H9 (cell line): ENCODE measurements around the gene GAK. TPM values are rescaled to one million over a fixed set of nuclear protein-coding genes. Genes with fewer than 3 reads are reported as not detected.
"Not testable (repeated sequence)": the region's sequence is repeated elsewhere in the genome, so short reads cannot be mapped to it uniquely, and the experiment has no call there.

ENCODE experiments used
- DNase-seq: peaks from one replicate; pipeline ENCODE4 v3.0.0-alpha.2; 2017
- H2AFZ ChIP-seq: one replicate; pipeline ENCODE4 v1.6.1; 2013; ENCODE audit warnings: mild to moderate bottlenecking, low read length, control low read depth, moderate library complexity
- H2AK5ac ChIP-seq: 2 replicates; pipeline ENCODE4 v1.6.1; 2013; ENCODE audit warnings: low read length, control low read depth, mixed read lengths; ENCODE audit not compliant: insufficient read length
- H2BK120ac ChIP-seq: one replicate; pipeline ENCODE4 v1.6.1; 2013; ENCODE audit warnings: low read depth, mild to moderate bottlenecking, low read length, control low read depth, inconsistent platforms; ENCODE audit not compliant: poor library complexity, severe bottlenecking
- H2BK12ac ChIP-seq: 2 replicates; pipeline ENCODE4 v1.6.1; 2013; ENCODE audit warnings: low read length, control low read depth, mixed read lengths, low read depth; ENCODE audit not compliant: insufficient read length
- H2BK15ac ChIP-seq: 2 replicates; pipeline ENCODE4 v1.6.1; 2013; ENCODE audit warnings: low read depth, low read length, control low read depth
- H2BK20ac ChIP-seq: one replicate; pipeline ENCODE4 v1.6.1; 2013; ENCODE audit warnings: low read depth, mild to moderate bottlenecking, low read length, control low read depth, inconsistent platforms; ENCODE audit not compliant: poor library complexity, severe bottlenecking
- H2BK5ac ChIP-seq: 2 replicates; pipeline ENCODE4 v1.6.1; 2013; ENCODE audit warnings: low read length, control low read depth, mixed read lengths; ENCODE audit not compliant: insufficient read length
- H3K14ac ChIP-seq: 2 replicates; pipeline ENCODE4 v1.6.1; 2013; ENCODE audit warnings: low read length, control low read depth; ENCODE audit not compliant: insufficient read depth
- H3K18ac ChIP-seq: 2 replicates; pipeline ENCODE4 v1.6.1; 2013; ENCODE audit warnings: low read depth, mild to moderate bottlenecking, mixed read lengths, low read length, control low read depth; ENCODE audit not compliant: insufficient read length
- H3K23ac ChIP-seq: 2 replicates; pipeline ENCODE4 v1.6.1; 2013; ENCODE audit warnings: low read length, control low read depth, mixed read lengths, low read depth; ENCODE audit not compliant: insufficient read length
- H3K23me2 ChIP-seq: 2 replicates; pipeline ENCODE4 v1.6.1; 2013; ENCODE audit warnings: low read depth, mild to moderate bottlenecking, mixed read lengths, low read length, control low read depth; ENCODE audit not compliant: insufficient read length, poor library complexity, severe bottlenecking
- H3K27ac ChIP-seq: 2 replicates; pipeline ENCODE4 v1.5.1; 2013; ENCODE audit warnings: low read length, control low read depth, mixed read lengths, low read depth; ENCODE audit not compliant: insufficient read length
- H3K27me3 ChIP-seq: 2 replicates; pipeline ENCODE4 v1.6.1; 2013; ENCODE audit warnings: low read length, control low read depth, inconsistent platforms; ENCODE audit not compliant: insufficient read depth
- H3K4ac ChIP-seq: 2 replicates; pipeline ENCODE4 v1.6.1; 2013; ENCODE audit warnings: low read depth, mild to moderate bottlenecking, control low read depth, inconsistent platforms, low read length, moderate library complexity
- H3K4me1 ChIP-seq: 2 replicates; pipeline ENCODE4 v1.6.1; 2013; ENCODE audit warnings: low read length, control low read depth, inconsistent platforms; ENCODE audit not compliant: insufficient read depth
- H3K4me2 ChIP-seq: 2 replicates; pipeline ENCODE4 v1.6.1; 2013; ENCODE audit warnings: low read length, control low read depth, mixed read lengths; ENCODE audit not compliant: insufficient read length, insufficient read depth
- H3K56ac ChIP-seq: 2 replicates; pipeline ENCODE4 v1.6.1; 2013; ENCODE audit warnings: low read depth, mild to moderate bottlenecking, mixed read lengths, low read length, control low read depth; ENCODE audit not compliant: insufficient read length
- H3K79me1 ChIP-seq: 2 replicates; pipeline ENCODE4 v1.6.1; 2013; ENCODE audit warnings: low read depth, mild to moderate bottlenecking, moderate library complexity, low read length, control low read depth, inconsistent platforms; ENCODE audit not compliant: insufficient read depth, poor library complexity, severe bottlenecking
- H3K79me2 ChIP-seq: 2 replicates; pipeline ENCODE4 v1.6.1; 2013; ENCODE audit warnings: low read length, control low read depth, inconsistent platforms; ENCODE audit not compliant: insufficient read depth
- H3K9ac ChIP-seq: 2 replicates; pipeline ENCODE4 v1.6.1; 2013; ENCODE audit warnings: low read length, control low read depth, mixed read lengths; ENCODE audit not compliant: insufficient read length; ENCODE audit errors: extremely low read depth
- H3K9me3 ChIP-seq: one replicate; pipeline ENCODE4 v1.6.1; 2013; ENCODE audit warnings: low read depth, low read length, inconsistent platforms; ENCODE audit not compliant: control insufficient read depth
- H3T11ph ChIP-seq: one replicate; pipeline ENCODE4 v1.6.1; 2013; ENCODE audit warnings: mild to moderate bottlenecking, low read length, control low read depth, inconsistent platforms
- H4K20me1 ChIP-seq: one replicate; pipeline ENCODE4 v1.6.1; 2013; ENCODE audit not compliant: control insufficient read depth, insufficient read length, insufficient read depth
- H4K5ac ChIP-seq: 2 replicates; pipeline ENCODE4 v1.6.1; 2013; ENCODE audit warnings: low read depth, mild to moderate bottlenecking, mixed read lengths, low read length, control low read depth; ENCODE audit not compliant: insufficient read length
- H4K8ac ChIP-seq: replicated peaks from 2 replicates; pipeline ENCODE4 v1.6.1; 2013; ENCODE audit warnings: low read length, control low read depth, mixed read lengths, low read depth; ENCODE audit not compliant: insufficient read length
- H4K91ac ChIP-seq: 2 replicates; pipeline ENCODE4 v1.6.1; 2013; ENCODE audit warnings: low read depth, mild to moderate bottlenecking, moderate library complexity, mixed read lengths, low read length, control low read depth; ENCODE audit not compliant: insufficient read length
- H3K27ac Mint-ChIP-seq, 3 experiments: 2 replicates in 2 of 3; 3 replicates in 1 of 3; pipeline ENCODE4 v1.8.0; 2020 to 2021; ENCODE audit warnings: mixed read lengths in 3 of 3, mild to moderate bottlenecking in 1 of 3, moderate library complexity in 1 of 3
- H3K27me3 Mint-ChIP-seq: 2 replicates; pipeline ENCODE4 v1.8.0; 2021; ENCODE audit warnings: low read depth, mild to moderate bottlenecking, moderate library complexity, mixed read lengths
- H3K36me3 Mint-ChIP-seq, 3 experiments: 2 replicates in 2 of 3; 3 replicates in 1 of 3; pipeline ENCODE4 v1.8.0; 2020 to 2021; ENCODE audit warnings: low read depth in 3 of 3, mixed read lengths in 3 of 3; ENCODE audit not compliant: insufficient read depth in 1 of 3
- H3K4me1 Mint-ChIP-seq, 2 experiments: 2 replicates each; pipeline ENCODE4 v1.8.0; 2020; ENCODE audit warnings: mixed read lengths in 2 of 2
- H3K4me3 Mint-ChIP-seq, 2 experiments: 2 replicates in 1 of 2; 3 replicates in 1 of 2; pipeline ENCODE4 v1.8.0; 2020 to 2021; ENCODE audit warnings: mild to moderate bottlenecking in 2 of 2, mixed read lengths in 2 of 2, moderate library complexity in 1 of 2
- H3K9me3 Mint-ChIP-seq, 2 experiments: 2 replicates in 1 of 2; 3 replicates in 1 of 2; pipeline ENCODE4 v1.8.0; 2020; ENCODE audit warnings: mild to moderate bottlenecking in 2 of 2, mixed read lengths in 2 of 2, moderate library complexity in 1 of 2
- WGBS: extraction: QIAGEN DNeasy Blood & Tissue Kit; methylation state at CpG from one replicate; pipeline ENCODE4 v1.1.7; 2013; ENCODE audit warnings: missing lambda C conversion rate, low lambda C conversion rate, mixed read lengths; ENCODE audit not compliant: insufficient read length; ENCODE audit errors: extremely low coverage; 5-methylcytosine and 5-hydroxymethylcytosine counted together
- total RNA-seq: library from RNA; stranded (reverse); gene quantifications from 2 replicates; pipeline ENCODE4 v1.2.1, GENCODE V29; 2021
- TF ChIP-seq, protein P1 (sequence below): fragments of 200-600 bp; sonication (generic); conservative IDR thresholded peaks from 3 replicates; pipeline ENCODE4 v1.8.0; 2021; ENCODE audit warnings: antibody characterized with exemption, mild to moderate bottlenecking

Gene GAK
- total RNA-seq, 1 experiment from 2014 or later, result 80.7 TPM

DNA sequence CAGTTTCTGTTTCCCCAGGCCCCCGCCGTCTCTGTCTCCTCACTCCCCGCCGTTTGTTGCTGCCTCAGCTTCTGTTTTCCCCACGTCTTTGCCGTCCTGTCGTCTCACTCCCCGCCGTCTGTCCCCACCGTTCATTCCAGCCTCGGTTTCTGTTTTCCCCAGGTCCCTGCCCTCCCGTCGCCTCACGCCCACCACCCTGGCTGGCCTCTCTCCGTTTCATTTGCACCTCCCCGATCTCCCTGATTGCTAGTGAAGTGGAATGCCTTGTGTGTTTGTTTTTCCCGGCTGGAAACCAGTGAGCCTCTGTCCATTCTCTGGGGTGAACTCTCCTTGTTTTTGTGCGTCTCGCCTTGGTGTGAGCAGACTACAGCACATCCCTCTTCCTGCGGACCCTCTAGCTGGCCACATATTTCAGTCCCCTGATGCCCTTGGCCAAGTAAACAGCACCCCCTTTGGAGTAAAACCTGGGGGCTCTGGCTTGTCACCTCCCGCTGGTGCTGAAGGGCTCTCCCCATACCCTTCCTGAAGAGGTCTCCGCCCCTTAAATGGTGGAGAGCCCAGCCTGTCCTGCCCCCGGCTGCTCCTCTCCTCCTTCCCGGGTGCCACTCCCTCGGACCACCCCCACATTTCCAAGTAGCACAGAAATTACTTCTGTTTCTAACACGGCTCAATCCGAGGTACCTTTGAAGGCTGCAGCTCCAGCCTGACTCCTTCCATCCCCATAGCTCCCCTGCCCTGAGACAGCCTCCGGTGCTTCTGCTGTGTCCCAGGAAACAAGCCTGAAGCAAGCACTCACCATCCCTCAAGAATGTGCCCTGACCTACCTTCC is 13.4 kb upstream of the GAK start:
- H3K27ac Mint-ChIP-seq, result peak overlapping the region in 1 of 3 experiments; percentile 57; a peak in 3 of 7 replicates
- no peak overlapping the region for H2BK15ac ChIP-seq
- H3K56ac ChIP-seq, result no peak overlapping the region
- H3K9me3 ChIP-seq, result no peaks in the 10 kb centered on the region
- no peak overlapping the region for H4K5ac ChIP-seq
- H3K18ac ChIP-seq, result peak overlapping the region; percentile 37
- no CpG with 5 or more reads among the region's 28 CpGs for WGBS
- no peaks in the 10 kb centered on the region for H3K27me3 ChIP-seq
- peak overlapping the region; percentile 8 for H3K9ac ChIP-seq
- H4K91ac ChIP-seq, result no peak overlapping the region
- H3K27ac ChIP-seq, result no peak overlapping the region
- H2BK120ac ChIP-seq, result no peak overlapping the region
- H3K4me1 Mint-ChIP-seq, result peaks cover 11 to 14% of the 10 kb centered on the region in 2 experiments
- no peak overlapping the region for H3K23ac ChIP-seq
- H3K27me3 Mint-ChIP-seq, result peaks cover 14% of the 10 kb centered on the region
- TF ChIP-seq, protein P1, sequence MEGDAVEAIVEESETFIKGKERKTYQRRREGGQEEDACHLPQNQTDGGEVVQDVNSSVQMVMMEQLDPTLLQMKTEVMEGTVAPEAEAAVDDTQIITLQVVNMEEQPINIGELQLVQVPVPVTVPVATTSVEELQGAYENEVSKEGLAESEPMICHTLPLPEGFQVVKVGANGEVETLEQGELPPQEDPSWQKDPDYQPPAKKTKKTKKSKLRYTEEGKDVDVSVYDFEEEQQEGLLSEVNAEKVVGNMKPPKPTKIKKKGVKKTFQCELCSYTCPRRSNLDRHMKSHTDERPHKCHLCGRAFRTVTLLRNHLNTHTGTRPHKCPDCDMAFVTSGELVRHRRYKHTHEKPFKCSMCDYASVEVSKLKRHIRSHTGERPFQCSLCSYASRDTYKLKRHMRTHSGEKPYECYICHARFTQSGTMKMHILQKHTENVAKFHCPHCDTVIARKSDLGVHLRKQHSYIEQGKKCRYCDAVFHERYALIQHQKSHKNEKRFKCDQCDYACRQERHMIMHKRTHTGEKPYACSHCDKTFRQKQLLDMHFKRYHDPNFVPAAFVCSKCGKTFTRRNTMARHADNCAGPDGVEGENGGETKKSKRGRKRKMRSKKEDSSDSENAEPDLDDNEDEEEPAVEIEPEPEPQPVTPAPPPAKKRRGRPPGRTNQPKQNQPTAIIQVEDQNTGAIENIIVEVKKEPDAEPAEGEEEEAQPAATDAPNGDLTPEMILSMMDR, result no peak
- H3K4me2 ChIP-seq, result peak overlapping the region; percentile 40
- H3K23me2 ChIP-seq, result no peaks in the 10 kb centered on the region
- no peaks in the 10 kb centered on the region for H3K79me1 ChIP-seq
- H2BK12ac ChIP-seq, result no peak overlapping the region
- 0 out of 2 replicates have a peak overlapping the region, but pooled peaks have one; percentile 22 for H3K14ac ChIP-seq
- no peaks in the 10 kb centered on the region for H4K20me1 ChIP-seq
- H3T11ph ChIP-seq, result no peak overlapping the region
- no peak overlapping the region for H4K8ac ChIP-seq
- peak overlapping the region; percentile 14 to 67 for H3K4me3 Mint-ChIP-seq
- no peak overlapping the region for H3K4ac ChIP-seq
- DNase-seq, result peak; percentile 27
- H3K9me3 Mint-ChIP-seq, result no peaks in the 10 kb centered on the region
- no peak overlapping the region for H2AK5ac ChIP-seq
- no peaks in the 10 kb centered on the region; the same call in 1 of the 2 replicates for H3K4me1 ChIP-seq
- H2AFZ ChIP-seq, result no peak overlapping the region
- H3K79me2 ChIP-seq, result no peaks in the 10 kb centered on the region
- H3K36me3 Mint-ChIP-seq, result no peaks in the 10 kb centered on the region; a peak in 1 of 7 replicates
- H2BK5ac ChIP-seq, result no peak overlapping the region
- H2BK20ac ChIP-seq, result no peak overlapping the region

DNA sequence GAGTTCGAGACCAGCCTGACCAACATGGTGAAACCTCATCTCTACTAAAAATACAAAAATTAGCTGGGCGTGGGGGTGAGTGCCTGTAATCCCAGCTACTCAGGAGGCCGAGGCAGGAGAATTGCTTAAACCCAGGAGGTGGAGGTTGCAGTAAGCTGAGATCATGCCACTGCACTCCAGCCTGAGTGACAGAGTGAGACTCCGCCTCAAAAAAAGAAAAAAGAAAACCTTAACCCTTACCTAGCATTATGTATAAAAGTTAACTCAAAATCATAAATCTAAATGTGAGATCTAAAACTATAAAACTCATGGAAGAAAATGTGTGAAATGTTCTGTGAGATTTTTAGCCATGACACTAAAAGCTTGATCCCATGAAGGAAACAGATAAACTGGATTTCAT is 7.4 kb upstream of the GAK start:
- not testable (repeated sequence) for H3T11ph ChIP-seq, H3K9me3 ChIP-seq, H3K9ac ChIP-seq, H3K4me2 ChIP-seq, H2AK5ac ChIP-seq, H2BK12ac ChIP-seq, H3K18ac ChIP-seq, H3K79me1 ChIP-seq, H4K91ac ChIP-seq, H3K4me3 Mint-ChIP-seq, H3K27ac ChIP-seq, H2BK15ac ChIP-seq, H3K36me3 Mint-ChIP-seq, H3K27me3 Mint-ChIP-seq, H3K23ac ChIP-seq, H3K9me3 Mint-ChIP-seq, H2BK120ac ChIP-seq, DNase-seq, H2BK20ac ChIP-seq, H3K23me2 ChIP-seq, H3K56ac ChIP-seq, H3K27me3 ChIP-seq, H3K4ac ChIP-seq, H2BK5ac ChIP-seq, H3K79me2 ChIP-seq, H2AFZ ChIP-seq, H4K8ac ChIP-seq, H3K4me1 Mint-ChIP-seq, H4K5ac ChIP-seq, H3K27ac Mint-ChIP-seq, H3K14ac ChIP-seq, H4K20me1 ChIP-seq, H3K4me1 ChIP-seq
- WGBS, result no CpG with 5 or more reads among the region's 4 CpGs
